ENCODE measurements around the gene YTHDF2.
"Not testable (repeated sequence)": the region's sequence is repeated elsewhere in the genome, so short reads cannot be mapped to it uniquely, and the experiment has no call there.

The YTHDF2 gene

GRCh38 chr1:28736450-28737306 is at the start of gene YTHDF2:
YTHDF2 (plus strand) TSS chr1:28736940; CDS start chr1:28737121, 181 bp downstream.
- Histone ChIP-seq H3K4me3 (IDR thresholded peaks at IDR 0.05; ENCODE audit: insufficient read depth, low read depth, low read length) (no peak within 1 kb of the TSS), H4K20me1 (ENCODE audit: insufficient read depth) (peaks cover 18% of the 10 kb centered on the region; the same call in 1 of the 2 replicates), H3K36me3 (ENCODE audit: insufficient read depth) (peaks cover 20% of the 10 kb centered on the region; the same call in 1 of the 2 replicates), H3K79me2 (ENCODE audit: insufficient read depth, low read depth) (peaks cover 48% of the 10 kb centered on the region), H3K27ac (peak within 1 kb of the TSS; percentile 96), H2AFZ (ENCODE audit: low read depth) (peak within 1 kb of the TSS; percentile 98), H3K4me2 (peak within 1 kb of the TSS; percentile 95), H3K4me1 (ENCODE audit: low read depth, poor library complexity, severe bottlenecking) (peaks cover 44% of the 10 kb centered on the region), H3K9ac (peak within 1 kb of the TSS; percentile 94), H3K27me3 (ENCODE audit: insufficient read depth, low read depth) (no peaks in the 10 kb centered on the region)
- TF ChIP-seq, protein P1, sequence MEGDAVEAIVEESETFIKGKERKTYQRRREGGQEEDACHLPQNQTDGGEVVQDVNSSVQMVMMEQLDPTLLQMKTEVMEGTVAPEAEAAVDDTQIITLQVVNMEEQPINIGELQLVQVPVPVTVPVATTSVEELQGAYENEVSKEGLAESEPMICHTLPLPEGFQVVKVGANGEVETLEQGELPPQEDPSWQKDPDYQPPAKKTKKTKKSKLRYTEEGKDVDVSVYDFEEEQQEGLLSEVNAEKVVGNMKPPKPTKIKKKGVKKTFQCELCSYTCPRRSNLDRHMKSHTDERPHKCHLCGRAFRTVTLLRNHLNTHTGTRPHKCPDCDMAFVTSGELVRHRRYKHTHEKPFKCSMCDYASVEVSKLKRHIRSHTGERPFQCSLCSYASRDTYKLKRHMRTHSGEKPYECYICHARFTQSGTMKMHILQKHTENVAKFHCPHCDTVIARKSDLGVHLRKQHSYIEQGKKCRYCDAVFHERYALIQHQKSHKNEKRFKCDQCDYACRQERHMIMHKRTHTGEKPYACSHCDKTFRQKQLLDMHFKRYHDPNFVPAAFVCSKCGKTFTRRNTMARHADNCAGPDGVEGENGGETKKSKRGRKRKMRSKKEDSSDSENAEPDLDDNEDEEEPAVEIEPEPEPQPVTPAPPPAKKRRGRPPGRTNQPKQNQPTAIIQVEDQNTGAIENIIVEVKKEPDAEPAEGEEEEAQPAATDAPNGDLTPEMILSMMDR (conservative IDR thresholded peaks at IDR 0.05; ENCODE audit: low read depth, low read length): peak; percentile 85

GRCh38 chr1:28691627-28692026 is 45.1 kb upstream of the YTHDF2 start:
- H3K27me3 ChIP-seq (ENCODE audit: insufficient read depth, low read depth); H3K79me2 ChIP-seq (ENCODE audit: insufficient read depth, low read depth); H3K4me2 ChIP-seq; H3K36me3 ChIP-seq (ENCODE audit: insufficient read depth); H3K4me1 ChIP-seq (ENCODE audit: low read depth, poor library complexity, severe bottlenecking); H2AFZ ChIP-seq (ENCODE audit: low read depth); H3K9ac ChIP-seq; H4K20me1 ChIP-seq (ENCODE audit: insufficient read depth); H3K4me3 ChIP-seq (IDR thresholded peaks at IDR 0.05; ENCODE audit: insufficient read depth, low read depth, low read length); H3K27ac ChIP-seq: not testable (repeated sequence)

GRCh38 chr1:28703629-28704028 is 33.1 kb upstream of the YTHDF2 start:
- Histone ChIP-seq H3K27me3 (ENCODE audit: insufficient read depth, low read depth) (no peaks in the 10 kb centered on the region), H3K79me2 (ENCODE audit: insufficient read depth, low read depth) (no peaks in the 10 kb centered on the region), H3K4me2 (no peak overlapping the region), H3K36me3 (ENCODE audit: insufficient read depth) (no peaks in the 10 kb centered on the region), H2AFZ (ENCODE audit: low read depth) (no peak overlapping the region), H4K20me1 (ENCODE audit: insufficient read depth) (no peaks in the 10 kb centered on the region), H3K4me3 (IDR thresholded peaks at IDR 0.05; ENCODE audit: insufficient read depth, low read depth, low read length) (no peak overlapping the region), H3K4me1 (ENCODE audit: low read depth, poor library complexity, severe bottlenecking) (no peaks in the 10 kb centered on the region), H3K27ac (no peak overlapping the region), H3K9ac (no peak overlapping the region)
- TF ChIP-seq, protein P1 (conservative IDR thresholded peaks at IDR 0.05; ENCODE audit: low read depth, low read length): no peak

DNA sequence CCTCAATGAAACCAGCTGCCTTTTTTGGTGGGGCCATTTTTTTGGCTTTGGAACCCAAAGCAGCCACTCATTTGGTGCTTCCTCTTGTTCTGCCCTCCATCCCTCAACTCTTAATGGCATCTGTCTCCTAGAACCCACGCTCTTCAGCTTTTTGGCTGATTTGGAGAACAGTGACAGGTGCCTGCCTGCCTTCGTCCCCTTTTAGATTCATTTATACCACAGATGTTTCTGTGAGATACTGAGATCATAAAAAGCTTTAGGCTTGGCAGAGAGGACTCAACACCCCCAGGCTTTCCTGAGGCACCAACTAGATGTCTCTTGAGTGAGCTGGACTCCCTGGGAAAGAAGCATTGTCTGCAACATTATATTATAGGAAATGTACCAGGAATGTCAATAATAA is 20.4 kb upstream of the YTHDF2 start:
- Histone ChIP-seq H3K27ac (no peak overlapping the region), H3K4me1 (ENCODE audit: low read depth, poor library complexity, severe bottlenecking) (peaks cover 15% of the 10 kb centered on the region), H3K27me3 (ENCODE audit: insufficient read depth, low read depth) (no peaks in the 10 kb centered on the region), H2AFZ (ENCODE audit: low read depth) (no peak overlapping the region), H3K9ac (no peak overlapping the region), H3K4me3 (IDR thresholded peaks at IDR 0.05; ENCODE audit: insufficient read depth, low read depth, low read length) (no peak overlapping the region), H4K20me1 (ENCODE audit: insufficient read depth) (no peaks in the 10 kb centered on the region), H3K79me2 (ENCODE audit: insufficient read depth, low read depth) (no peaks in the 10 kb centered on the region), H3K36me3 (ENCODE audit: insufficient read depth) (no peaks in the 10 kb centered on the region), H3K4me2 (no peak overlapping the region)
- TF ChIP-seq, protein P1 (conservative IDR thresholded peaks at IDR 0.05; ENCODE audit: low read depth, low read length): no peak

GRCh38 chr1:28718166-28718565 is 18.6 kb upstream of the YTHDF2 start:
- Histone ChIP-seq H4K20me1 (ENCODE audit: insufficient read depth) (no peaks in the 10 kb centered on the region), H3K4me3 (IDR thresholded peaks at IDR 0.05; ENCODE audit: insufficient read depth, low read depth, low read length) (no peak overlapping the region), H3K4me2 (no peak overlapping the region), H3K36me3 (ENCODE audit: insufficient read depth) (no peaks in the 10 kb centered on the region), H2AFZ (ENCODE audit: low read depth) (no peak overlapping the region), H3K9ac (no peak overlapping the region), H3K27me3 (ENCODE audit: insufficient read depth, low read depth) (no peaks in the 10 kb centered on the region), H3K4me1 (ENCODE audit: low read depth, poor library complexity, severe bottlenecking) (peaks cover 15% of the 10 kb centered on the region), H3K79me2 (ENCODE audit: insufficient read depth, low read depth) (no peaks in the 10 kb centered on the region), H3K27ac (no peak overlapping the region)
- TF ChIP-seq, protein P1 (conservative IDR thresholded peaks at IDR 0.05; ENCODE audit: low read depth, low read length): no peak
